HS-5 (cell line): ENCODE measurements around the gene CEP250.
"Not testable (repeated sequence)": the region's sequence is repeated elsewhere in the genome, so short reads cannot be mapped to it uniquely, and the experiment has no call there.

ENCODE experiments used
- DNase-seq: peaks from one replicate; pipeline ENCODE4 v3.0.0-alpha.2; 2012; ENCODE audit warnings: low read depth

The CEP250 gene

GRCh38 chr20:35491823-35492222 lies 36.4 kb downstream of the CEP250 start:
- no peak for DNase-seq

DNA sequence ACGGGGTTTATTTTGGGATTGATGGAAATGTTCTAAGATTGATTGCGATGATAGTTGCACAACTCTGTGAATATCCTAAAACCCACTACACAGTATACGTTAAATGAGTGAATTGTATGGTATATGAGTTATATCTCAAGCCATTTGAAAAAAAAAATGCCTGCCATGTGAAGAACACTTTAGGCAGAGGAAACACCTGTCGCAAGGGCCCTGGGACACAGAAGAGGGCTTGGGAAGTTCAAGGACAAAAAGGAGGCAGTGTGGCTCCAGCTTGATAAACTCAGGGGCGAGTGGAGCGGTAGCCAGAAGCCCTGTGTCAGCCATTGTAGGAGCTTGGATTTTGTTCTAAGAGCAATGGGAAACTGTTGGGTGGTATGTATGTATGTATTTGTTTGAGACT lies 37.0 kb downstream of the CEP250 start:
- DNase-seq, result no peak

- no peak for DNase-seq
Observed at GRCh38 chr20:35496481-35496880, 41.1 kb downstream of the CEP250 start.

GRCh38 chr20:35497320-35497719 lies 41.9 kb downstream of the CEP250 start:
- DNase-seq, result no peak

DNA sequence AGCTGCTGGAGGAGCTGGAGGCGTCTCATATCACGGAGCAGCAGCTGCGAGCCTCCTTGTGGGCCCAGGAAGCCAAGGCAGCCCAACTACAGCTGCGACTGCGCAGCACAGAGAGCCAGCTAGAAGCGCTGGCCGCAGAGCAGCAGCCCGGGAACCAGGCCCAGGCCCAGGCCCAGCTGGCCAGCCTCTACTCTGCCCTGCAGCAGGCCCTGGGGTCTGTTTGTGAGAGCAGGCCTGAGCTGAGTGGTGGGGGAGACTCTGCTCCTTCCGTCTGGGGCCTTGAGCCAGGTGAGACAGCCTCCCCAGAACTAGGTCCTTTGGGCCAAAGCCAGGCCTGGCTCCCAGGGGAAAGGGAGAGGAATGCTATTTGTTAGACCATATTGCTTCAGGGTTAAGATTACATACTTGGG lies 42.4 kb downstream of the CEP250 start:
- DNase-seq, result no peak

GRCh38 chr20:35499271-35499670 lies 43.9 kb downstream of the CEP250 start:
- DNase-seq, result no peak

GRCh38 chr20:35502352-35502751 lies 47.0 kb downstream of the CEP250 start:
- no peak for DNase-seq

- no peak for DNase-seq
Observed at GRCh38 chr20:35503281-35503680, 47.9 kb downstream of the CEP250 start.

DNA sequence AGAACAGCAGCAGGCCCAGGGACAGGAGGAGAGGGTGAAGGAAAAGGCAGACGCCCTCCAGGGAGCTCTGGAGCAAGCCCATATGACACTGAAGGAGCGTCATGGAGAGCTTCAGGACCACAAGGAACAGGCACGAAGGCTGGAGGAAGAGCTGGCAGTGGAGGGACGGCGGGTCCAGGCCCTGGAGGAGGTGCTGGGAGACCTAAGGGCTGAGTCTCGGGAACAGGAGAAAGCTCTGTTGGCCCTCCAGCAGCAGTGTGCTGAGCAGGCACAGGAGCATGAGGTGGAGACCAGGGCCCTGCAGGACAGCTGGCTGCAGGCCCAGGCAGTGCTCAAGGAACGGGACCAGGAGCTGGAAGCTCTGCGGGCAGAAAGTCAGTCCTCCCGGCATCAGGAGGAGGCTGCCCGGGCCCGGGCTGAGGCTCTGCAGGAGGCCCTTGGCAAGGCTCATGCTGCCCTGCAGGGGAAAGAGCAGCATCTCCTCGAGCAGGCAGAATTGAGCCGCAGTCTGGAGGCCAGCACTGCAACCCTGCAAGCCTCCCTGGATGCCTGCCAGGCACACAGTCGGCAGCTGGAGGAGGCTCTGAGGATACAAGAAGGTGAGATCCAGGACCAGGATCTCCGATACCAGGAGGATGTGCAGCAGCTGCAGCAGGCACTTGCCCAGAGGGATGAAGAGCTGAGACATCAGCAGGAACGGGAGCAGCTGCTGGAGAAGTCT lies 48.6 kb downstream of the CEP250 start:
- DNase-seq, result no peak

GRCh38 chr20:35504751-35505150 lies 49.4 kb downstream of the CEP250 start:
- DNase-seq, result no peak

DNA sequence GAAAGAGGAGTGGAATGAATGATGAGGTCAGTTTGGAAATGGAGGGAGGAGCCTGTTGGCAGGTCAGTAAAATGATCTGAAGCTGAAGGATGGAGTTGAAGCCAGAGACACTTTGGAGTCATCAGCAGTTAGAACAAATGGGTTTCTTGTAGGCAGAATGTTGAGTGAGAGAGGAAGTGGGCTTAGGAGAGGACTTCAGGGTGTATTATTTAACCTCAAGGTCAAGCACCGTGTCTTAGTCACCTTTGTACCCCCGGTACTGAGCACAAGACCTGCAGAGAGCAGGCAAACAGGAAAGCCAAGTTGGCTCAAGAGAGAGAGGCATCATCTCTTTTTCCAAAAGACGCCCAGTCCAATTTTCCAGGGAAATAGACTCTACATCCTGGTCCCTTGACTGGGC lies 50.8 kb downstream of the CEP250 start:
- no peak for DNase-seq

GRCh38 chr20:35506872-35507638 lies 51.7 kb downstream of the CEP250 start:
- DNase-seq, result no peak

GRCh38 chr20:35508493-35509218 lies 53.3 kb downstream of the CEP250 start:
- DNase-seq, result no peak

GRCh38 chr20:35510951-35511735 lies 55.7 kb downstream of the CEP250 start:
- DNase-seq, result no peak

DNA sequence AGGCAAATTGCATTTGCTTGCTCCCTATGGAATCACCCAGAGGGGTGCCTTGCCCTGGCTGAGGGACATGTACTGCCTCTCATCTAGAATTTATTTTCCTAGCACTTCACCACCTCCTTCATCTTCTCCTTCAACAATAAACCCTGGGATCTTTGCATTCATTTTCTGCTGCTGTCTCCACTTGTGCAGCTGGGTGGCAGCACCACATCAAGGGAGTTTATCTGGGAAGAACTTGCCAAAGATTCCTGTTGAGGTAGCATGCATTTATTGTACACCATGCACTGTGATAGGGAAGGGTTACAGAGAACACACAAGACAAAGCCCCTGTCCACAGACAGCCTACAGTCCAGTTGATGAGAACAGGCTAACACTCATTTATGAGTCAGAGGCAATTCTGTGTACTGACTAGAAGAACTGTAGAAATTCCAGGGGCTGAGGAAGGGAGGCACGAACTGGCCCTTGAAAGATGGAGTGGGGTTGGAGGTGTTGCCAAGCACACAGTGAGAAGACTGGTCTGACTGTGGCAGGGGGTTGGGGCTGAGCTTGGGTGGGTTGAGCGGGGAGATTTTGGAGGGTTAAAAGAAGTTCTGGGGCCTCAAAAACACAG lies 56.5 kb downstream of the CEP250 start:
- DNase-seq, result no peak

- DNase-seq, result no peak
Observed at GRCh38 chr20:35514371-35514932, 59.1 kb downstream of the CEP250 start.

GRCh38 chr20:35515341-35515740 lies 59.9 kb downstream of the CEP250 start:
- no peak for DNase-seq

- peak; percentile 73 for DNase-seq
Observed at GRCh38 chr20:35515949-35516645, 60.7 kb downstream of the CEP250 start.

- DNase-seq, result no peak
Observed at GRCh38 chr20:35517125-35517524, 61.7 kb downstream of the CEP250 start.

DNA sequence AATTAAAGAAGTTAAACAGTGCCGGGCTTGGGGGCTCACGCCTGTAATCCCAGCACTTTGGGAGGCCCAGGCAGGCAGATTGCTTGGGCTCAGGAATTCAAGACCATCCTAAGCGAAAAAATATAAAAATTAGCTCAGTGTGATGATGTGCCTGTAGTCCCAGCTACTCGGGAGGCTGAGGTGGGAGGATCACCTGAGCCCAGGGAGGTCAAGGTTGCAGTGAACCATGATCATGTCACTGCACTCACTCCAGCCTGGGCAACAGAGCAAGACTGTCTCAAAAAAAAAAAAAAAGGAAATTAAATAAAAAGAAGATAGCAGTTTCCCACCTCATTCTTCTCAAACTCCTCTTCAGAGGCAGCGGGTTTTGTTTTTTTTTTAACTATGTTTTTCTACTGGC lies 62.4 kb downstream of the CEP250 start:
- not testable (repeated sequence) for DNase-seq

- DNase-seq, result no peak
Observed at GRCh38 chr20:35518955-35519354, 63.6 kb downstream of the CEP250 start.
